Vagina (tissue), 2 donors: Measurements from ENCODE around the gene GIGYF1. TPM values are rescaled to one million over a fixed set of nuclear protein-coding genes. Genes with fewer than 3 reads are reported as not detected.

Experiments used
- DNase-seq, 2 donors: peaks; one replicate each; pipeline ENCODE4 v3.0.0-alpha.2; 2017; ENCODE audit errors: extremely low spot score in 2 of 2
- H3K27ac ChIP-seq: fragments of 200-600 bp; sonication (generic); one replicate; pipeline ENCODE4 v1.5.1; 2019
- H3K27me3 ChIP-seq: fragments of 200-600 bp; sonication (generic); one replicate; pipeline ENCODE4 v1.5.1; 2019
- H3K36me3 ChIP-seq, 2 donors: fragments of 200-600 bp; sonication (generic); one replicate each; pipeline ENCODE4 v1.5.1; 2017 to 2019
- H3K4me1 ChIP-seq: fragments of 200-600 bp; sonication (generic); one replicate; pipeline ENCODE4 v1.5.1; 2019
- H3K4me3 ChIP-seq, 2 donors: fragments of 200-600 bp; sonication (generic); 1 replicate in 1 of 2; 2 replicates in 1 of 2; pipeline ENCODE4 v1.5.1; 2016 to 2019
- H3K9me3 ChIP-seq: fragments of 200-600 bp; sonication (generic); one replicate; pipeline ENCODE4 v1.5.1; 2019
- CTCF ChIP-seq, 3 experiments: fragments of 450-650 bp in 2 of 3; fragments of 200-600 bp in 1 of 3; sonication (generic) in 1 of 3; IDR thresholded peaks; one replicate each; pipeline ENCODE4 v1.5.1; 2017 to 2019; ENCODE audit warnings: antibody characterized with exemption in 3 of 3, mild to moderate bottlenecking in 2 of 3, moderate library complexity in 2 of 3
- POLR2A ChIP-seq, 2 donors: fragments of 450-650 bp; IDR thresholded peaks; one replicate each; pipeline ENCODE4 v1.6.1; 2017; ENCODE audit warnings: antibody characterized with exemption in 2 of 2, mild to moderate bottlenecking in 2 of 2, moderate library complexity in 2 of 2
- POLR2AphosphoS5 ChIP-seq, 2 donors: sonication (generic); formaldehyde crosslinking; IDR thresholded peaks; one replicate each; pipeline ENCODE4 v1.9.0; 2017; ENCODE audit warnings: antibody characterized with exemption in 2 of 2, mild to moderate bottlenecking in 2 of 2, low read depth in 1 of 2; ENCODE audit not compliant: insufficient read depth in 1 of 2
- intact Hi-C: fragments of 100-400 bp; cut with DNase I; formaldehyde crosslinking; loops from one replicate; pipeline ENCODE4 v1.15.1; 2023
- total RNA-seq: library from RNA; depleted of rRNA; stranded (reverse); fragments of >200 nt; gene quantifications from one replicate; pipeline ENCODE4 v1.2.3, GENCODE V29; 2016

GIGYF1 gene
- total RNA-seq, 1 donor from 2014 or later = 20.6 TPM

GRCh38 chr7:100677308-100678267, 16.5 kb downstream of the GIGYF1 start:
- intact Hi-C loops = loop anchor here (5.0 to 10.0 kb wide), 2 partner anchors 75 to 203 kb away; partner anchors contain the start of genes PCOLCE and TSC22D4
- Histone ChIP-seq H3K9me3 (no peaks in the 10 kb centered on the region), H3K4me1 (peaks cover 45% of the 10 kb centered on the region), H3K27ac (peak overlapping the region; percentile 99), H3K27me3 (no peaks in the 10 kb centered on the region), H3K4me3 (no peak overlapping the region), H3K36me3 (peaks cover 3 to 44% of the 10 kb centered on the region in 2 donors)
- DNase-seq = no peak
- TF ChIP-seq POLR2AphosphoS5 (IDR thresholded peaks at IDR 0.05; ENCODE audit: insufficient read depth in 1 of 2, low read depth in 1 of 2) (no peak), POLR2A (IDR thresholded peaks at IDR 0.05) (no peak), CTCF (IDR thresholded peaks at IDR 0.05) (no peak)

DNA sequence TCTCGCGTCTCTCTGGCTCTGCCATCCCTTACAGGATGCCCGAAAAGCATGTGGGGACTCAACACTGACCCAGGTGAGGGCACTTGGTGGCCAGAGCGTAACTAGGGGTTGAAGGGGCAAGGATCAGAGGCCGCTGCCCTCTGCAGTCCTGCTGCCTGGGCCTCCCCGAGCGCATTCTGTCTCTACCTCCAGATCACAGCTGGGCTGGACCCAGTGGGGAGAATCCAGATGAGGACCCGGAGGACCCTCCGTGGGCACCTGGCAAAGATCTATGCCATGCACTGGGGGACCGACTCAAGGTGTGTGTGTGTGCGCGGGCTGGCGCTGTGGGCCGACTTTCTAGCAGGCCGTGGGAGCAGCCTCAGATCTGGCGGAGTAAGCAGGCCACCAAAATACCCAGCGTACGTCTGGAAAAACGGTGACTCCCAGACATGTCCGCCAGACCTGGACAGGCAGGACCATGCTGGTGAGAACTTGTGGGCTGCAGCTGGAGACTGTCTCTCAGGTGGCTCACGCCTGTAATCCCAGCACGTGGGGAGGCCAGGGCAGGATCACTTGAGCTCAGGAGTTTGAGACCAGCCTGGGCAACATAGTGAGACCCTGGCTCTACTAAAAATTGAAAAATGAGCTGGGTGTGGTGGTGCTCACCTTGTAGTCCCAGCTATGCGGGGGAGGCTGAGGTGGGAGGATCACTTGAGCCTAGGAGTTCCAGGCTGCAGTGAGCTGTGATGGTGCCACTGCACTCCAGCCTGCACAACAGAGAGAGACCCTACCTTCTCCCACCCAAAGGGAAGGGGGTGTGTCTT, 17.3 kb downstream of the GIGYF1 start:
- TF ChIP-seq POLR2A (IDR thresholded peaks at IDR 0.05) = no peak
- no peak for TF ChIP-seq CTCF (IDR thresholded peaks at IDR 0.05)
- TF ChIP-seq POLR2AphosphoS5 (IDR thresholded peaks at IDR 0.05; ENCODE audit: insufficient read depth in 1 of 2, low read depth in 1 of 2) = no peak
- no peak for DNase-seq
- Histone ChIP-seq H3K36me3 (peaks cover 0 to 36% of the 10 kb centered on the region in 2 donors), H3K27me3 (no peaks in the 10 kb centered on the region), H3K9me3 (no peaks in the 10 kb centered on the region), H3K4me3 (peak overlapping the region; percentile 94 to 99), H3K27ac (peak overlapping the region; percentile 99), H3K4me1 (peaks cover 45% of the 10 kb centered on the region)
- intact Hi-C loops = loop anchor here (5.0 to 10.0 kb wide), 2 partner anchors 74 to 202 kb away; partner anchors contain the start of genes PCOLCE and TSC22D4

GRCh38 chr7:100675581-100676350, 18.3 kb downstream of the GIGYF1 start:
- Histone ChIP-seq H3K4me1 (peaks cover 43% of the 10 kb centered on the region), H3K27me3 (no peaks in the 10 kb centered on the region), H3K36me3 (peaks cover 0 to 30% of the 10 kb centered on the region in 2 donors), H3K27ac (peak overlapping the region; percentile 99), H3K4me3 (peak overlapping the region; percentile 94 to 99), H3K9me3 (no peaks in the 10 kb centered on the region)
- DNase-seq = peak in 1 of 2 donors; percentile 96
- intact Hi-C loops = loop anchor here (5.0 to 10.0 kb wide), 2 partner anchors 73 to 201 kb away; partner anchors contain the start of genes PCOLCE and TSC22D4
- peak; percentile 62 to 87 for TF ChIP-seq POLR2AphosphoS5 (IDR thresholded peaks at IDR 0.05; ENCODE audit: insufficient read depth in 1 of 2, low read depth in 1 of 2)
- TF ChIP-seq CTCF (IDR thresholded peaks at IDR 0.05) = no peak
- peak in 1 of 2 donors; percentile 39 for TF ChIP-seq POLR2A (IDR thresholded peaks at IDR 0.05)

DNA sequence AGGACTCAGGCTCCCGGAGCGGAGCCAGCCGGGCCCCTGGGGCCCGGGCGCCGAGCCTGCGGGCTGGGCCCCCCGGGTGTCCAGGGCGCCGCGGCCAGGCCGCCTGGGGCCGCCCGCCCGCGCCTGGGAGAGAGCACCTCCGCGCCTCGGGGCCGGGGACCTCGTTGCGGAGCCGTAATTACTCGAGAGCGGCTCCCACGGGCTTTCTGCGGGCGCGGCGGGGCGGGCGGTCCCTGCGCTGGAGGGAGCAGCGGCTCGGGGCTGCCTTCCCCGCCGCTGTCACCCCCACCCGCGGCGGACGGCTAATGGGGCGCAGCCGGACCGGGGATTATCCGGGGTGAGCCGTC, 19.0 kb downstream of the GIGYF1 start:
- peaks cover 0 to 30% of the 10 kb centered on the region in 2 donors for H3K36me3 ChIP-seq
- peaks cover 36% of the 10 kb centered on the region for H3K4me1 ChIP-seq
- DNase-seq = no peak
- H3K27ac ChIP-seq = peak overlapping the region; percentile 99
- H3K4me3 ChIP-seq = peak overlapping the region; percentile 94 to 99
- H3K27me3 ChIP-seq = no peaks in the 10 kb centered on the region
- H3K9me3 ChIP-seq = no peaks in the 10 kb centered on the region
- intact Hi-C loops = loop anchor here (5.0 to 10.0 kb wide), 2 partner anchors 73 to 200 kb away; partner anchors contain the start of genes PCOLCE and TSC22D4
- no peak for TF ChIP-seq POLR2A (IDR thresholded peaks at IDR 0.05)
- no peak for TF ChIP-seq CTCF (IDR thresholded peaks at IDR 0.05)
- no peak for TF ChIP-seq POLR2AphosphoS5 (IDR thresholded peaks at IDR 0.05; ENCODE audit: insufficient read depth in 1 of 2, low read depth in 1 of 2)
